Neural cell (in vitro differentiated cells): ENCODE measurements around the gene IFIH1. TPM values are rescaled to one million over a fixed set of nuclear protein-coding genes. Genes with fewer than 3 reads are reported as not detected.

Experiments
- H2AFZ ChIP-seq: fragments of 200-600, 300-800 bp; sonication (generic), shearing (Covaris generic); 2 replicates; pipeline ENCODE4 v1.6.0; 2014; ENCODE audit warnings: low read depth, mild to moderate bottlenecking, antibody characterized with exemption, low read length, moderate library complexity
- H3F3A ChIP-seq: fragments of 200-600 bp; shearing (Covaris generic); 2 replicates; pipeline ENCODE4 v1.6.1; 2016; ENCODE audit warnings: mild to moderate bottlenecking, moderate library complexity, mixed read lengths, antibody characterized with exemption, low read length; ENCODE audit not compliant: insufficient read depth, poor library complexity, severe bottlenecking
- H3K27ac ChIP-seq: fragments of 200-600, 300-800 bp; sonication (generic), shearing (Covaris generic); 2 replicates; pipeline ENCODE4 v1.5.1; 2014; ENCODE audit warnings: mild to moderate bottlenecking, low read length, moderate library complexity
- H3K27me3 ChIP-seq: fragments of 300-800, 200-600 bp; sonication (generic), shearing (Covaris generic); 2 replicates; pipeline ENCODE4 v1.6.0; 2014; ENCODE audit warnings: mild to moderate bottlenecking, low read depth, low read length, moderate library complexity; ENCODE audit not compliant: insufficient read depth
- H3K36me3 ChIP-seq: fragments of 300-800, 200-600 bp; sonication (generic), shearing (Covaris generic); 2 replicates; pipeline ENCODE4 v1.5.1; 2014; ENCODE audit warnings: mild to moderate bottlenecking, antibody characterized with exemption, low read length, moderate library complexity; ENCODE audit not compliant: insufficient read depth
- H3K4me2 ChIP-seq: fragments of 300-800, 200-600 bp; sonication (generic), shearing (Covaris generic); 2 replicates; pipeline ENCODE4 v1.6.0; 2014; ENCODE audit warnings: mild to moderate bottlenecking, low read length
- H3K4me3 ChIP-seq: fragments of 300-800, 200-600 bp; sonication (generic), shearing (Covaris generic); 2 replicates; pipeline ENCODE4 v1.5.1; 2014; ENCODE audit warnings: mild to moderate bottlenecking, low read length, moderate library complexity
- H3K79me2 ChIP-seq: fragments of 200-600 bp; shearing (Covaris generic); replicated peaks from 2 replicates; pipeline ENCODE4 v1.6.0; 2014; ENCODE audit warnings: mild to moderate bottlenecking, low read length, moderate library complexity; ENCODE audit not compliant: insufficient read depth
- H3K9ac ChIP-seq: fragments of 300-800, 200-600 bp; sonication (generic), shearing (Covaris generic); 2 replicates; pipeline ENCODE4 v1.6.1; 2016; ENCODE audit warnings: mild to moderate bottlenecking, low read length, mixed read lengths
- H3K9me2 ChIP-seq: fragments of 200-600 bp; shearing (Covaris generic); 2 replicates; pipeline ENCODE4 v1.6.1; 2016; ENCODE audit warnings: mild to moderate bottlenecking, low read length, mixed read lengths; ENCODE audit not compliant: insufficient read depth
- H3K9me3 ChIP-seq: fragments of 200-600, 300-800 bp; sonication (generic), shearing (Covaris generic); 2 replicates; pipeline ENCODE4 v1.6.1; 2016; ENCODE audit warnings: mild to moderate bottlenecking, mixed run types, low read length, moderate library complexity, mixed read lengths
- H4K20me1 ChIP-seq: fragments of 200-600 bp; shearing (Covaris generic); 2 replicates; pipeline ENCODE4 v1.6.1; 2016; ENCODE audit warnings: mild to moderate bottlenecking, mixed run types; ENCODE audit not compliant: insufficient read depth
- EP300 ChIP-seq: fragments of 450-650 bp; conservative IDR thresholded peaks from 2 replicates; pipeline ENCODE4 v1.6.1; 2014; ENCODE audit warnings: antibody characterized with exemption, mild to moderate bottlenecking, moderate library complexity; ENCODE audit not compliant: poor library complexity, severe bottlenecking
- EZH2 ChIP-seq: fragments of 200-600, 300-800 bp; shearing (Covaris generic), sonication (generic); IDR thresholded peaks from 2 replicates; pipeline ENCODE4 v1.6.1; 2014; ENCODE audit warnings: antibody characterized with exemption, low read length, borderline replicate concordance, mild to moderate bottlenecking; ENCODE audit not compliant: insufficient read depth, poor library complexity, severe bottlenecking
- MXI1 ChIP-seq: fragments of 450-650 bp; conservative IDR thresholded peaks from 2 replicates; pipeline ENCODE4 v1.6.1; 2014; ENCODE audit warnings: antibody characterized with exemption, mild to moderate bottlenecking; ENCODE audit not compliant: poor library complexity, severe bottlenecking
- POLR2AphosphoS5 ChIP-seq: IDR thresholded peaks from 2 replicates; pipeline ENCODE4 v1.6.1; 2012
- RAD21 ChIP-seq: fragments of 450-650 bp; conservative IDR thresholded peaks from 2 replicates; pipeline ENCODE4 v1.6.1; 2014; ENCODE audit warnings: antibody characterized with exemption, mild to moderate bottlenecking, moderate library complexity
- SMC3 ChIP-seq: fragments of 450-650 bp; conservative IDR thresholded peaks from 2 replicates; pipeline ENCODE4 v1.6.1; 2014; ENCODE audit warnings: antibody characterized with exemption, mild to moderate bottlenecking, moderate library complexity; ENCODE audit not compliant: poor library complexity
- TAF1 ChIP-seq: IDR thresholded peaks from 2 replicates; pipeline ENCODE4 v1.6.1; 2012; ENCODE audit warnings: low read depth
- polyA plus RNA-seq: library from polyadenylated mRNA; depleted of rRNA; stranded (reverse); fragments of >200 nt; gene quantifications from 2 replicates; pipeline ENCODE4 v1.2.3, GENCODE V29; 2014
- TF ChIP-seq, protein P1 (sequence below): fragments of 450-650 bp; IDR thresholded peaks from 2 replicates; pipeline ENCODE4 v1.5.1; 2014; ENCODE audit warnings: antibody characterized with exemption, mild to moderate bottlenecking, moderate library complexity; ENCODE audit not compliant: poor library complexity, severe bottlenecking
- TF ChIP-seq, protein P2 (sequence below): IDR thresholded peaks from 2 replicates; pipeline ENCODE4 v1.6.1; 2012; ENCODE audit warnings: borderline replicate concordance

The IFIH1 gene
- polyA plus RNA-seq, 1 donor from 2014 or later = not detected

DNA sequence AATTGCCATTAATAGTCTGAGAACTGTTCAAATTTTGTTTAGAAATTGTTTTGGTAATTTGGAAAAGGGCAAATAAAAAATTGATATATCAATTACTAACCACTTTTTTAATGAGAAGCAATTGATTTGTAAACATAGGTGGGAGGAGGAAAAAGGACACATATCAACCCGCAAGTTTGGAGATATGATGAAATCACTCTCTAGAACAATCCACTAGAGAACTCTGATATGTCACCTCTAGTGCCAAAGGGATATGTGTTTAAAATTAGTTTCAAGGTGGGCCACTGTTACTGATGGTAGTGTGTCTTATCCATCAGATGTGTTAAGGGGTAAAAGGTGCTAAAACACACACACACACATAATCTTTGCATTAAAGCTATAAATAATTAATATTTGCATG, 16.6 kb downstream of the IFIH1 start:
- Histone ChIP-seq H3K9me3 (no peaks in the 10 kb centered on the region), H3K4me2 (no peak overlapping the region), H4K20me1 (no peaks in the 10 kb centered on the region), H3K9ac (no peak overlapping the region), H3K79me2 (no peaks in the 10 kb centered on the region), H3F3A (no peaks in the 10 kb centered on the region), H3K27me3 (no peaks in the 10 kb centered on the region), H3K4me3 (no peak overlapping the region), H3K27ac (no peak overlapping the region), H3K36me3 (no peaks in the 10 kb centered on the region), H2AFZ (no peak overlapping the region), H3K9me2 (no peaks in the 10 kb centered on the region)
- TF ChIP-seq MXI1 (no peak), RAD21 (no peak), SMC3 (no peak), TAF1 (no peak), EZH2 (no peak), POLR2AphosphoS5 (no peak), EP300 (no peak)
- TF ChIP-seq, protein P1, sequence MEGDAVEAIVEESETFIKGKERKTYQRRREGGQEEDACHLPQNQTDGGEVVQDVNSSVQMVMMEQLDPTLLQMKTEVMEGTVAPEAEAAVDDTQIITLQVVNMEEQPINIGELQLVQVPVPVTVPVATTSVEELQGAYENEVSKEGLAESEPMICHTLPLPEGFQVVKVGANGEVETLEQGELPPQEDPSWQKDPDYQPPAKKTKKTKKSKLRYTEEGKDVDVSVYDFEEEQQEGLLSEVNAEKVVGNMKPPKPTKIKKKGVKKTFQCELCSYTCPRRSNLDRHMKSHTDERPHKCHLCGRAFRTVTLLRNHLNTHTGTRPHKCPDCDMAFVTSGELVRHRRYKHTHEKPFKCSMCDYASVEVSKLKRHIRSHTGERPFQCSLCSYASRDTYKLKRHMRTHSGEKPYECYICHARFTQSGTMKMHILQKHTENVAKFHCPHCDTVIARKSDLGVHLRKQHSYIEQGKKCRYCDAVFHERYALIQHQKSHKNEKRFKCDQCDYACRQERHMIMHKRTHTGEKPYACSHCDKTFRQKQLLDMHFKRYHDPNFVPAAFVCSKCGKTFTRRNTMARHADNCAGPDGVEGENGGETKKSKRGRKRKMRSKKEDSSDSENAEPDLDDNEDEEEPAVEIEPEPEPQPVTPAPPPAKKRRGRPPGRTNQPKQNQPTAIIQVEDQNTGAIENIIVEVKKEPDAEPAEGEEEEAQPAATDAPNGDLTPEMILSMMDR = no peak
- TF ChIP-seq, protein P2, sequence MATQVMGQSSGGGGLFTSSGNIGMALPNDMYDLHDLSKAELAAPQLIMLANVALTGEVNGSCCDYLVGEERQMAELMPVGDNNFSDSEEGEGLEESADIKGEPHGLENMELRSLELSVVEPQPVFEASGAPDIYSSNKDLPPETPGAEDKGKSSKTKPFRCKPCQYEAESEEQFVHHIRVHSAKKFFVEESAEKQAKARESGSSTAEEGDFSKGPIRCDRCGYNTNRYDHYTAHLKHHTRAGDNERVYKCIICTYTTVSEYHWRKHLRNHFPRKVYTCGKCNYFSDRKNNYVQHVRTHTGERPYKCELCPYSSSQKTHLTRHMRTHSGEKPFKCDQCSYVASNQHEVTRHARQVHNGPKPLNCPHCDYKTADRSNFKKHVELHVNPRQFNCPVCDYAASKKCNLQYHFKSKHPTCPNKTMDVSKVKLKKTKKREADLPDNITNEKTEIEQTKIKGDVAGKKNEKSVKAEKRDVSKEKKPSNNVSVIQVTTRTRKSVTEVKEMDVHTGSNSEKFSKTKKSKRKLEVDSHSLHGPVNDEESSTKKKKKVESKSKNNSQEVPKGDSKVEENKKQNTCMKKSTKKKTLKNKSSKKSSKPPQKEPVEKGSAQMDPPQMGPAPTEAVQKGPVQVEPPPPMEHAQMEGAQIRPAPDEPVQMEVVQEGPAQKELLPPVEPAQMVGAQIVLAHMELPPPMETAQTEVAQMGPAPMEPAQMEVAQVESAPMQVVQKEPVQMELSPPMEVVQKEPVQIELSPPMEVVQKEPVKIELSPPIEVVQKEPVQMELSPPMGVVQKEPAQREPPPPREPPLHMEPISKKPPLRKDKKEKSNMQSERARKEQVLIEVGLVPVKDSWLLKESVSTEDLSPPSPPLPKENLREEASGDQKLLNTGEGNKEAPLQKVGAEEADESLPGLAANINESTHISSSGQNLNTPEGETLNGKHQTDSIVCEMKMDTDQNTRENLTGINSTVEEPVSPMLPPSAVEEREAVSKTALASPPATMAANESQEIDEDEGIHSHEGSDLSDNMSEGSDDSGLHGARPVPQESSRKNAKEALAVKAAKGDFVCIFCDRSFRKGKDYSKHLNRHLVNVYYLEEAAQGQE = no peak

DNA sequence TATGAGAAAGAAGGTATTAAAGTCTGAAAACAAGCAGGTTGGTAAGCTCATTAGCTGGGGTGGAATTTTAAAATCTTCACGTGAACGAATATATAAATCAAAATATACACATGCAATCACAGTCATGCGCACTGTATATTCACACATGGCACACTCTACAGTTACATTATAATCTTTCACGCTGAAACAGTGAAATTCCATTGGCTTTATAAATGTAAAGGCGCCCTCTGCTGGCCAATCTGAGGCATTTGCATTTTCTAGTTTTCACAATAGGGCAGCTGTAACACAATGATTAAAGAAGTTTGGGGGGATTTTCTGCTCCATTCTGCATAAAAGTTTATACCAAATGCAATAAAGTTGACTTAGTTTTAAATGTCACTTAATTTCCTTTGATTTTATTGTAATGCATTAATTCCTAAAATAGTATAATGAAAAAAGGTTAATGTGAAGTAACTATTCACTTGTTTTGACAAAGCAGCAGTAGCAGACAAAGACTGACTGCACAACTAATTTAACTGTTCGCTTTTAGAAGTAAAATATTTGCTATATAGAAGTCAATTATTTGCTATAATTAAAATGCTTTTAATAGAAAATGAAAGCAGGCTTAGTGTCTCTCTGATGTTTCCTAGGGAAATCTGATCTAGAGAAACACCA, 17.2 kb downstream of the IFIH1 start:
- Histone ChIP-seq H3K9me2 (no peaks in the 10 kb centered on the region), H3K79me2 (no peaks in the 10 kb centered on the region), H3K27ac (no peak overlapping the region), H3F3A (no peaks in the 10 kb centered on the region), H3K4me3 (peak overlapping the region; percentile 35), H3K9me3 (no peaks in the 10 kb centered on the region), H3K4me2 (no peak overlapping the region), H3K9ac (no peak overlapping the region), H2AFZ (no peak overlapping the region), H4K20me1 (no peaks in the 10 kb centered on the region), H3K36me3 (no peaks in the 10 kb centered on the region), H3K27me3 (no peaks in the 10 kb centered on the region)
- TF ChIP-seq SMC3 (peak; percentile 81), MXI1 (no peak), RAD21 (peak; percentile 75), TAF1 (no peak)
- TF ChIP-seq, protein P1 = peak; percentile 85
